Chondrocyte (in vitro differentiated cells): Measurements from ENCODE around the gene KIRREL3. TPM values are rescaled to one million over a fixed set of nuclear protein-coding genes. Genes with fewer than 3 reads are reported as not detected.
"Not testable (repeated sequence)": the region's sequence is repeated elsewhere in the genome, so short reads cannot be mapped to it uniquely, and the experiment has no call there.

ENCODE experiments used
- DNase-seq: peaks from one replicate; pipeline ENCODE4 v3.0.0; 2021; ENCODE audit warnings: mixed read lengths, low spot score
- H3K27ac Mint-ChIP-seq: one replicate; pipeline ENCODE4 v1.8.0; 2021; ENCODE audit warnings: mild to moderate bottlenecking, moderate library complexity, mixed read lengths; ENCODE audit not compliant: unreplicated experiment
- H3K27me3 Mint-ChIP-seq: 2 replicates; pipeline ENCODE4 v1.8.0; 2021; ENCODE audit warnings: low read depth, mixed read lengths
- H3K36me3 Mint-ChIP-seq: 2 replicates; pipeline ENCODE4 v1.8.0; 2021; ENCODE audit warnings: low read depth, mixed read lengths
- H3K4me1 Mint-ChIP-seq: 2 replicates; pipeline ENCODE4 v1.8.0; 2021; ENCODE audit warnings: low read depth, mild to moderate bottlenecking, mixed read lengths
- H3K4me3 Mint-ChIP-seq: one replicate; pipeline ENCODE4 v1.8.0; 2021; ENCODE audit warnings: mild to moderate bottlenecking, moderate library complexity, mixed read lengths; ENCODE audit not compliant: unreplicated experiment
- H3K9me3 Mint-ChIP-seq: 2 replicates; pipeline ENCODE4 v1.8.0; 2021; ENCODE audit warnings: low read depth, mixed read lengths
- CTCF ChIP-seq: fragments of 200-600 bp; sonication (generic); IDR thresholded peaks from 2 replicates; pipeline ENCODE4 v1.5.0; 2021; ENCODE audit warnings: antibody characterized with exemption, mild to moderate bottlenecking, moderate library complexity
- total RNA-seq: library from RNA; stranded (reverse); gene quantifications from 3 replicates; pipeline ENCODE4 v1.2.1, GENCODE V29; 2021

The KIRREL3 gene
- total RNA-seq, 1 donor from 2014 or later = 1.2 TPM

DNA sequence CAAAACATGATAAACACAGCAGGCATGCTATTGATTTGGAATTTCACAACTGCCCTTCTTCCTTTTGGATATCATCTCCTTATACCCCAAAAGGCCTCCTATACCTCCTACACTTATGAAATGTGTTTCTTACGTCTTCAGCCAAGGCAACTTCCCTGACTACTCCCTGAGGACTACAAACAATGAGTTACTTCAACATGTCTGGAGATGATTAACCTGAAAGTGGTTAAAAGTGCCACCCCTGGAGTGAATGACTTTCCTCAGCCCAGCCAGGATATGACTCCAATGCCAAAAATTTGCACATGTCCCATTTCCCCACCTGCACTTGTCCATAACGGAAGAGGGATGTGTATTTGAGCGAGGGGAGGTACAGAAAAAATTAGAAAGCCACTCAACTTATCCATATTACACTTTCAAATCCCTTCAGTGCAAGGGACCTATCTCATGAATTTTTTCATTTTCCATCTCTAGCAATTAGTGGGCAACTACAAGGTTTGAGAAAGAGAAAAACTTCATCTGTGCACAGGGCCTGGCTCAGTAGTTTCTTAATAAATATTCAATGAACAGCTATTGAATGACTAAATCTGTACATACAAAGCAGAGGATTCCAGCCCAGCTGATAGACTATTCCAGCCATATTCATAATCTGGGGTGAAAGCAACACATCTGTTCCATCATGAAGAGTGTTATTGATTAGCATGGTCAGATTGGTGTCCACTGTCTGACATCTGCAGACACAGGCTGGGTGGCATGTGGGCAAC is 36.8 kb downstream of the KIRREL3 start:
- Mint-ChIP-seq H3K9me3 (peaks cover 7% of the 10 kb centered on the region), H3K4me3 (no peak overlapping the region), H3K27me3 (peaks cover 2% of the 10 kb centered on the region), H3K27ac (no peak overlapping the region), H3K4me1 (peaks cover 4% of the 10 kb centered on the region), H3K36me3 (peaks cover 7% of the 10 kb centered on the region)
- no peak for TF ChIP-seq CTCF
- DNase-seq = no peak

- Mint-ChIP-seq H3K9me3 (peaks cover 7% of the 10 kb centered on the region), H3K27ac (no peak overlapping the region), H3K4me3 (no peak overlapping the region), H3K36me3 (peaks cover 7% of the 10 kb centered on the region), H3K27me3 (peaks cover under 1% of the 10 kb centered on the region), H3K4me1 (peaks cover 4% of the 10 kb centered on the region)
- TF ChIP-seq CTCF = no peak
- DNase-seq = no peak
These were observed 37.5 kb downstream of the KIRREL3 start for GRCh38 chr11:126963115-126963514.

DNA sequence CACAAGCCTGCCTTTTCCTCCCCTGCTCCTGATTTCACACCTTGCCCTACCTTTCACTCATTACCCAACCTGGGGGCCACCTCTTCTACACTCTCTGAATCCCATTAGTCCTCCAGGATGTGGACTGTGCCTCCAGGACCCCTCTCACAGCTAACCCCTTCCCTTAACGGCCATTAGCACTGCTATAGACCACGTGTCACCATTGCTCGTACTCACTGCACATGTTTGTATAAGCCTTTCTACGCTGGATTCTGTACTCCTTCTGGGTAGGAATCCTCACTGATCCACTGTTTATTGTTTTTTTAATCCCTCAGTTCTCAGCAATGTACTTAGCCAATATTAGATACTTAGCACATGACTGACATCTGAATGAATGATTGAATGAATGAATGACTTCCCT is 40.9 kb downstream of the KIRREL3 start:
- TF ChIP-seq CTCF = no peak
- Mint-ChIP-seq H3K9me3 (peaks cover 7% of the 10 kb centered on the region), H3K4me1 (peaks cover 4% of the 10 kb centered on the region), H3K27me3 (no peaks in the 10 kb centered on the region), H3K4me3 (no peak overlapping the region), H3K27ac (no peak overlapping the region), H3K36me3 (peaks cover 7% of the 10 kb centered on the region)
- no peak for DNase-seq

DNA sequence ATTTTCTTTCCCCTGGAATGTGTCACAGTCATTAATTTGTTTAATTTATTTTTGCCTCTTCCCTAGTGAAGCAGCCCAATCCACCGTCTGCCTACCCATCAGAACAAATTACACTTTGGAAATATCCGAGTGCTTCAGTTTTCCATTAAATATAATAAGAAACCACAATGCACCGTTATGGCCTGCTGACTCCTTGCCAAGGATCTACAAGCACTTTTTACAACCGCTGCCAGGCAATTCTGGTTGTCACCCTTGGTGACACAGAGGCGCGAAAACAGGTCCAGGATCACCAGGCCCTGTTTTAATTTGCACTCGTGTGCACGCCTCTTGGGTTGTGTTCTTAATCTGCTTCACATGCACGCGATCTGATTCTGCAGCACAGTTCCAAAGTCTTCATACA is 43.9 kb downstream of the KIRREL3 start:
- Mint-ChIP-seq H3K4me3 (no peak overlapping the region), H3K9me3 (peaks cover 3% of the 10 kb centered on the region), H3K4me1 (no peaks in the 10 kb centered on the region), H3K36me3 (no peaks in the 10 kb centered on the region), H3K27ac (no peak overlapping the region), H3K27me3 (no peaks in the 10 kb centered on the region)
- TF ChIP-seq CTCF = no peak
- no peak for DNase-seq

DNA sequence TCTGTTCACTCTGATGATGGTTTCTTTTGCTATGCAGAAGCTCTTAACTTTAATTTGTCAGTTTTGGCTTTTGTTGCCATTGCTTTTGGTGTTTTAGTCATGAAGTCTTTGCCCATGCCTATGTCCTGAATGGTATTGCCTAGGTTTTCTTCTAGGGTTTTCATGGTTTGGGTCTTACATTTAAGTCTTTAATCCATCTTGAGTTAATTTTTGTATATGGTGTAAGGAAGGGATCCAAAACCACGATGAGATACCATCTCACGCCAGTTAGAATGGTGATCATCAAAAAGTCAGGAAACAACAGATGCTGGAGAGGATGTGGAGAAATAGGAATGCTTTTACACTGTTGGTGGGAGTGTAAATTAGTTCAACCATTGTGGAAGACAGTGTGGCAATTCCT is 48.0 kb downstream of the KIRREL3 start:
- H3K4me1 Mint-ChIP-seq, H3K27ac Mint-ChIP-seq, H3K4me3 Mint-ChIP-seq, DNase-seq, H3K27me3 Mint-ChIP-seq, H3K9me3 Mint-ChIP-seq, H3K36me3 Mint-ChIP-seq: not testable (repeated sequence)

GRCh38 chr11:126951465-126951864 is 49.1 kb downstream of the KIRREL3 start:
- Mint-ChIP-seq H3K36me3 (no peaks in the 10 kb centered on the region), H3K4me1 (peaks cover 4% of the 10 kb centered on the region), H3K27me3 (no peaks in the 10 kb centered on the region), H3K4me3 (no peak overlapping the region), H3K27ac (no peak overlapping the region), H3K9me3 (peaks cover 3% of the 10 kb centered on the region)
- no peak for TF ChIP-seq CTCF
- DNase-seq = no peak
